IPS-NIHi7 (cell line): ENCODE data around the gene NPEPPS.
"Not testable (repeated sequence)": the region's sequence is repeated elsewhere in the genome, so short reads cannot be mapped to it uniquely, and the experiment has no call there.

Experiments
- DNase-seq: peaks from one replicate; pipeline ENCODE4 v3.0.0; 2012; ENCODE audit warnings: mixed read lengths; ENCODE audit errors: extremely low spot score

NPEPPS gene, protein sequence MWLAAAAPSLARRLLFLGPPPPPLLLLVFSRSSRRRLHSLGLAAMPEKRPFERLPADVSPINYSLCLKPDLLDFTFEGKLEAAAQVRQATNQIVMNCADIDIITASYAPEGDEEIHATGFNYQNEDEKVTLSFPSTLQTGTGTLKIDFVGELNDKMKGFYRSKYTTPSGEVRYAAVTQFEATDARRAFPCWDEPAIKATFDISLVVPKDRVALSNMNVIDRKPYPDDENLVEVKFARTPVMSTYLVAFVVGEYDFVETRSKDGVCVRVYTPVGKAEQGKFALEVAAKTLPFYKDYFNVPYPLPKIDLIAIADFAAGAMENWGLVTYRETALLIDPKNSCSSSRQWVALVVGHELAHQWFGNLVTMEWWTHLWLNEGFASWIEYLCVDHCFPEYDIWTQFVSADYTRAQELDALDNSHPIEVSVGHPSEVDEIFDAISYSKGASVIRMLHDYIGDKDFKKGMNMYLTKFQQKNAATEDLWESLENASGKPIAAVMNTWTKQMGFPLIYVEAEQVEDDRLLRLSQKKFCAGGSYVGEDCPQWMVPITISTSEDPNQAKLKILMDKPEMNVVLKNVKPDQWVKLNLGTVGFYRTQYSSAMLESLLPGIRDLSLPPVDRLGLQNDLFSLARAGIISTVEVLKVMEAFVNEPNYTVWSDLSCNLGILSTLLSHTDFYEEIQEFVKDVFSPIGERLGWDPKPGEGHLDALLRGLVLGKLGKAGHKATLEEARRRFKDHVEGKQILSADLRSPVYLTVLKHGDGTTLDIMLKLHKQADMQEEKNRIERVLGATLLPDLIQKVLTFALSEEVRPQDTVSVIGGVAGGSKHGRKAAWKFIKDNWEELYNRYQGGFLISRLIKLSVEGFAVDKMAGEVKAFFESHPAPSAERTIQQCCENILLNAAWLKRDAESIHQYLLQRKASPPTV

DNA sequence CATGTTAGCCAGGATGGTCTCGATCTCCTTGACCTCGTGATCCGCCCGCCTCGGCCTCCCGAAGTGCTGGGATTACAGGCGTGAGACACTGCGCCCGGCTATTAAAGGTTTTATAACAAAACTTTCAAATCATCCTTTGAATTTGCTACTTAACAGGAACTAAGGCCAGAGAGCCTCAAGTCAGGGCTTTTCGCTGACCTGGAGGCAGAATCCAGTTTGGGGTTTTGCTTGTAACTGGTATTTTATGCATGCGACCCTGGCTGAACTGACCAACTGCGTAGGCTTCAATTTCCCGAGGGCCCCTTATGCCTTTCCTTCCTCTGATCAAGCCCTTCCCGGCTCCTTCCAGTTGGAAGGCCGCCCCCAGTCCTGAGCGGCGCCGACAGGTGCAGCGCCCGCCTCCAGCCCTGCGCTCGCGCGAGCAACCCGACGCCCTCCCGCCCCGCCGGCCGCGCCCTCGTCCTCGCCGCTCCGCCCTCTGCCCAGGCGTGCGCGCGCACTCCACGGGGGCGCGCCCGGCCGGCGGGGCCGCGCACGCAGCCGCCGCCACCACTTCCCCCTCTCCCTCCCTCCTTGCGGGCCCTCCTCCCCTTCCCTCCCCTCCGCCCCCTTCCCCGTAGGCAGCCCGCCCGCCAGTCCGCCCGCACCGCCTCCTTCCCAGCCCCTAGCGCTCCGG, at the start of gene NPEPPS:
Gene NPEPPS (plus strand): TSS at position 552 of the 676 bp plus-strand sequence. CDS start 193 bp downstream, outside the sequence.
- DNase-seq, result peak; percentile 68

DNA sequence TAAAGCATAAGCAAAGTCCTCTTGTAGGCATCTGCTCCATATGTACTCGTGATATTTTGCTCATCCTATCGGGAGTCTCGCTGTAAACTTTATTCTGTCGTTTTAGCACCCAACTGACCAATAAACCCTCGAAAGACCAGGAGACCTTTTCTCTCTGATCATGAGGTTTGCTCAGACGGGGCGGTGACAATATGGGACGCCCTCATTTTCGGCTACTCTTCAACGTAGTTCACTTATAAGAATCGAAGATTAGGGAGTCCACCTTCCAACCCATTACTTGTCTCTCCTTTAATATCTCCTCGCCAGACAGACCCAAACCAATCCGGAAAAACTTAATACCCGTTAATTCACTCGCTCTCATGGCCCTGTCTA, 39.1 kb upstream of the NPEPPS start:
- DNase-seq, result not testable (repeated sequence)

DNA sequence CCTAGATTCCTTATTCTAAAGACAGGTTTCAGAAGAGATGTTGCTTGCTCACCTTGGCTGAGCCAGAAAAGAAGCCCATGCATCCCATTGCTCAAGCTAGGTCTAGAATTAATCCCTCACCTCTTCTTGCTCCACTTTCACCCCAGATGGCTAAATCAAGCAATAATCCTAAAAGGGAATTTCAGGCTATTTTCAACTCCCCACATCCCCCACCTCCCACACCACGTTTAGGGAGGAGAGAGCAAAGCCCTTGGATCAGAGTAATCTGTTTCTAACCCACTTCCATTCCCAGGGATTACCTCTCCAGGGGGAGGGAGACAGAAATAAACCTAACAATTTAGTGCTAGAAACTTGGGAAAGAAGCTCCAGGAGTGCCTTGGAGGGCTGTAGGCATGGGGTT, 31.8 kb upstream of the NPEPPS start:
- not testable (repeated sequence) for DNase-seq

DNA sequence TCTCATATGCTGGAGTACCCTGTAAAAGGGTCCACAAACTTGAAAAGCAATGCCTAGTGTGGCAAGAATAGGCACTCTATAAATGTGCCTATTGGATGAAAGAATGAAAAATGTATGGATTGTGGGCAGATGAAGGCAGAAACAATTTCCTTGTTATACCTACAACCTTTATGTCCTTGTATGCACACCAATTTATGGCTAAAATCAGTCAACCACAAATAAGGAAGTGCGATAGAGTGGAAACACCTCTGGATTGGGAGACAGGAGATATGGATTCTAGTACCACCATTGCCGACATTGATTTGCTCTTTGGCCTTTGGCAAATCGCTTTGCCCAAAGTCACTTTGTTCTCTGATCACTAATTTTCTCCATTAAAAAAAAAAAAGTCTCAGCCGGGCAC, 31.4 kb upstream of the NPEPPS start:
- not testable (repeated sequence) for DNase-seq

DNA sequence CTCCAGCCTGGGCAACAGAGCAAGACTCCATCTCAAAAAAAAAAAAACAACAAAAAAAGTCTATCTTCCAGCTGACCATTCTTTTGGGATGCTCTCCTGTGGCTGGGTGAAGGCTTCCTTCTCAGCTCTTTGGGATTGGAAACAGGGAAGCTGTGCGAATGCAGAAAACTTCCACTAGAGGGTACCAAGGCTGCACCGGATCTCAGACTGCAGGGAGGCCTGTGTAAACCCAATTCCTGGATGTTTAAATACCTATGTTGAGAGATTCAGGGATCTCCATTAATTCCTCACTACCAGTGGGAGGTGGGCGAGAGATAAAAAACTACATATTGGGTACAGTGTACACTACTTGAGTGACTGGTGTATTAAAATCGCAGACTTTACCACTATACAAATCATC, 30.3 kb upstream of the NPEPPS start:
- DNase-seq, result not testable (repeated sequence)

DNA sequence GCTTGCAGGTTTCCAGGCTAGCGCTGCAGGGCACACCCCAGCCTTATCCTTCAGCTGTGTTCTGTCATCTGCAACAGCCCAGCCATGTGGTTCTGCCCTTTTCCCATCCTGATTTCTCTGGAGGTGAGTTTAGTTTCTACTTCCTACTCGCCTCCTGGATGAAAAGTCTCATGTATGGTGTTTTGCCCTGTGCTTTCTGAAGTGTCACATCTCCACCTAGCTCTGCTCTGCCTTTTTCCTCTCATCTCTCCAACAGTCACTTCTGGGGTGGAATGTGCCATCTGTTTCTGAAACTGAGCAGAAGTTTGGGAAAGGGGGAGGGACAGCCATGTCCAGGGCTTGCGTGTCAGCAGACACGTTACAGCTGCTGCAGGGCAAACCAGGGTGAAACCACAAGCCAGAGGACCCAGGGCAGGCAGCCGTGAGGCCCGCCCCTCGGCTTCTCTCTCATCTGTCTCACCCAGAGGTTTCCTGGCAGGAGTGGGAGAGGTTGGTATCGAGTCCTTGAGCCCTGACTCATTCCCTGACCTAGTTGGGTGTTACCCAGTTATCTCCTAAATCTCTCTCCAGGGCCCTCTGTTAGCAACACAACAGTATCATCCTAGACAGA, 28.7 kb upstream of the NPEPPS start:
- not testable (repeated sequence) for DNase-seq

DNA sequence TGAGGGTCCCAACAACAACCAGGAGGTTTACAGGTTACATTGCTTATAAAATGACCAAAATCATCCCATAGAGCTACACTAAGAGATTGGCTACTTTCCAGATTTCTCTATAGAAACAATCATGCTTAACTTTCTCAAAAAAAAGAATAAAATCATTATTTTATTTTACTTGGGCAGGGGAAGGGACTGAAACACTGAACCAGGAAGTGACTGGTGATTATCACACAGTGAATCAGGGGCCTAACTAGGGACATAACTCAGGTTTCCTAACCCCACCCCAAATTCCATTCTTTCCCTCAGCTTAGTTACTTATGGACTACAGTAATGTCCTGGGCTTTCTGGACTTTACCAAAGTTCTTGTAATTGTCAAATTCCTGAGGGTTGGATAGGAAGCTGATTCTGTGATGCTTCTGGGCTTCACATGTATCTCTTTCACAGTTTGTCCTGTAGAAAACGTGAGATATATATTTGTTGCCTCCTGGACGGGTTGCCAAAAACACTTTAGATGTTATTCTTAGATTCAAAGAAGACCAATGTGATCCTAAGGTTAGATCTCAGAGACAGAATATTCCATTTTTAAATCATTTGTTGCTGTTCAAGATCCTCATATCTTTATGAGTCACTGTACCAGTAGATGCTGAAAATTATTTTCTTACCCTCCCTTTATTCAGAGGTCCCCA, 28.0 kb upstream of the NPEPPS start:
- DNase-seq, result not testable (repeated sequence)

DNA sequence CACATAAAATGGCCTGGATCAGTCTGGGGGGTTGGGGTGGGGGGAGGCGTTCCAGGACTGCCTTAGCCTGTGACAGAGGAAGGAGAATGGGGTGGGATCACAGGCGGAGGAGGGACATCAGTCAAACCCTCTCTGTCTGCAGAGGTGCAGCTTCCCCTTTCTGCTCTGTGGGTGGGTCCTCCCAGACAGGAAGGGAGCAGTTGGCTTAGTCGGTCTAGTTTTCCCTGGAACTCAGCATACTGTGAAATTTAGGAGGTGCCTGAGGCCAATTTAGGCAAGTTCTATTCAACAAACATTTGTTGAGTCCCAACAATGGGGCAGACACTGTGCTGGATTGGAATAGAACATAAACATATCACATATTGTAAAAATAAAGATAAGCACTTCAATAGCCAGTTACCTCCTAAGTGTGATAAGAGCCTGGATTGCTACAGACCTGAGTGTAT, 19.2 kb upstream of the NPEPPS start:
- DNase-seq, result not testable (repeated sequence)

DNA sequence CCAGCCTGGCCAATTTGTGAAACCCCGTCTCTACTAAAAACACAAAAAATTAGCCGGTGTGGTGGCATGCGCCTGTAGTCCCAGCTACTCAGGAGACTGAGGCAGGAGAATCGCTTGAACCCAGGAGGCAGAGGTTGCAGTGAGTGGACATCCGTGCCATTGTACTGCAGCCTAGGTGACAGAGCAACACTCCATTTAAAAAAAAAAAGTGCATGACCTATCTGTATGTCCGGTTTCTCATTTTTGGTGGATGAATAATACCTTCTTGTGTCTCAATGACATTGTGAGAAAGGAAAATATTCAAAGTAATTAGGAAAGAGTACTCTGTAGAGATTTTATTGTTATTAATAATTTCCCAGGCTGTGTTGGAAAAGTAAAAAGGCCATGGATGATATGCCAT, 17.6 kb upstream of the NPEPPS start:
- not testable (repeated sequence) for DNase-seq

DNA sequence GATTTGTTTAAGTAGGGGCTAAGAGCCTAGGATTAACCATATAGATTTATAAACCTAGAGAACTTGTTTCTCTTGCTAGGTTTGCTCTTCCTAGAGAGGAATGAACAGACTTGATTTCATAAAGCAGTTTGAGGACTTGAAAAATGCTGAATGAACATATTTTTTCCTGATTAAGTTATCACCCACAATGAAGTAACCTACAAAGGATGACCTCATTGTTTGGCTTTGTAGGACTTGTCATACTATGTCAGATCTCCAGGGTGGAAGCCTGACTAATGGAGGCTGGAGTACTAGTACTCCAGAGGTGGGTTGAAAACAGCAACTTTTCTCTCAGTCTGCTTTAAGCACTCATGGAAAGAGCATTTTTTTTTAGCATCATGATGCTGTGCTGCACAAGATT, 12.0 kb upstream of the NPEPPS start:
- not testable (repeated sequence) for DNase-seq

DNA sequence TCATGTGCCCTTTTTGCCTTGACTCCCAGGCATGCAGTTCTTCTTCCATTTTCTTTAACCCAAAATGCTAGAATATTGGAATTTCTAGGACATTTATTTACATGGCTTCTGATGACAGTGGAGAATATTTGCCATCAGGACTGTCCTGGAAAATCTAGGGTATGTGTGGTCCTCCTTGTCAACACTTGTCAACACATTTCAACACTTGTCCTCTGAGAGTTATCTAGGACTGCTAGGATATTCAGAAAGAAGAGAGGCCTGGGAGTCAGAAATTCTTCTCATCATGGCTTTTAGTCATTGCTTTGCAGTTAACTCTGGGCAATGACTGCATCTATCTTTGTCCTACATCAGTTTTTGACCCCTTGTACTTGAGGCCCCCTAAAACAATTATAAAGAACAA, 11.5 kb upstream of the NPEPPS start:
- DNase-seq, result not testable (repeated sequence)

DNA sequence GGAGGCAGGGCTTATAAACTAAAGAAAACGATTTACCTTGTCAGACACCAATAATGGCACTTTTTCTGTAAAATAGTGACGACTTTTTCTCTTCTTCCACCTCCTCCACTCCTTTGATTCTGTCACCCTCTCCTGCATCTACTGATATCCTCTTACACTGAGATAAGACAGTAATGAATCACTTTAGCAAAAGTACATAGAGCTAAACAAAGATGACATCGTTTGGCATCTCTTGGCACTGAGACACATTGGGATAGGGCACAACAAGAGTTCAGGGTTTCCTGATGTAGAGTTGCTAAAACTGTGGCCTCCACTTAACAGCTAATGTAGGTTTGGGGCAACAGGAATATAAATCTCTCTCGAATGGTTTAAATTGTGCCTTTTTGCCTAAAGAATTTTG, 10.6 kb upstream of the NPEPPS start:
- not testable (repeated sequence) for DNase-seq

DNA sequence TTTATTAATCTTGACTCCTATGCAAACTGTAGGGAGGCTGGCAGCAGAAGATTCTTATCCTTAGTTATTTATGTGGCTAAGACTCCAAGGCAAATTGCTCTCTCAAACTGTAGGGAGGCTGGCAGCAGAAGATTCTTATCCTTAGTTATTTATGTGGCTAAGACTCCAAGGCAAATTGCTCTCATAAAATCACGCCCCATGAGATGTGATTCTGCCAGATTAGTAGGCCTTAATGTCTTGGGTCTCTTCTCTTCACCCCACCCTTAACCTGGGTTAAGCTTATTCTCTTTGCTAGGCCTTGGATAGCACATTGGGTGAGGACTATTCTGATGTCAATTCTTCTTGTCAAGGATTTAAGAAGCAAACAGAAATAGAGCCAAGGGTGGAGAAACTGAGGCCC, 9.5 kb upstream of the NPEPPS start:
- DNase-seq, result not testable (repeated sequence)

DNA sequence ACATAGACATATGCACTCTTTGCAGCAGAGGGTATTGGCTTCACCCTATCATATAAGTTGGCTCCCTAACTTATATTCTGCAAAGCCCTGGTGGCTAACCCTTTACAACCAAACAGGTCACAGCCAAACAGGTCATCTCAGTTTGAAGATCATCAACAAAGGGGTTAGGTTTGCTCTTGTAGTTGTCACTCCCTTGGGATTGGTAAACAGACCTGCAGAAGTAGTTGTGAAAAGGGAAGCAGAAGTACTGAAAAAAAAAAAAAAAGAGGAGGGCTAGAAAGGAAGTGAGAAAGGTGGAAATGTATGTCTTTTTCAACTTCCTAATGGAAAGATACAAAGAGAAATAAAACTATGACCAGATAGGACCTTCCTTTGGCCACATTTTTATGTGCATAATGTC, 8.6 kb upstream of the NPEPPS start:
- not testable (repeated sequence) for DNase-seq

DNA sequence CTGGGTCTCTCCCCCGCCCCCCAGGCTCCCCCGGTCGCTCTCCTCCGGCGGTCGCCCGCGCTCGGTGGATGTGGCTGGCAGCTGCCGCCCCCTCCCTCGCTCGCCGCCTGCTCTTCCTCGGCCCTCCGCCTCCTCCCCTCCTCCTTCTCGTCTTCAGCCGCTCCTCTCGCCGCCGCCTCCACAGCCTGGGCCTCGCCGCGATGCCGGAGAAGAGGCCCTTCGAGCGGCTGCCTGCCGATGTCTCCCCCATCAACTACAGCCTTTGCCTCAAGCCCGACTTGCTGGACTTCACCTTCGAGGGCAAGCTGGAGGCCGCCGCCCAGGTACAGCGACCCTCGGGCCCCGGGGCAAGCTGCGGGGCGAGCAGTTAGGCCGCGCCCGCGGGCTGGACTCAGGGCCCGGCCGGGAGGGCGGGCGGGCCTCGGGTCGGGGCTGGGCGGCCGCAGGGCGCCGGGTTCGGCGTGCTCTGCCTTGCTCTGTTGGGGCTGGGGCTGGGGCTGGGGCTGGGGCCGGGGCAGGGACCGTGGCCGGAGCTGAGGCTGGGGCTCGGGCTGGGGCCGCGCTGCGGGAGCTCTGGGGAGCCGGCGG, 419 bp downstream of the NPEPPS start:
- peak; percentile 4 for DNase-seq

DNA sequence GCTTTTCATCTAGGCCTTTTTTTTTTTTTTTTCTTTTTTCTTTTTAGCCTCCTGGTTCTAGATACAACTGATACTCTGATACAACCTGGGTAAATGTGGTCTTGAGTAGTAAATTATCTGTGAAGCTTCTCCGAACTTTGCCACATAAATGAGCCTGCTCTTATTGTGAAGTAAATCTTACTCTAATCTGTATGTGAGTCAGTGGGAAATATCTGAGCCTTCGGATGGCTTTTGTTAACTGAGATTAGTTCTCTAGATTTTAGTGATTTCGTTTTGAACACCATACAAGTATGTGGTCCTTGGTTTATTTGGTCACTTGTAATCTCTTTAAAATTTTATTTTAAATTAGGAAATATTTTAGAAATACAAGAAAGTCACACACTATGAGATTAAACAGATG, 8.2 kb downstream of the NPEPPS start:
- DNase-seq, result not testable (repeated sequence)

DNA sequence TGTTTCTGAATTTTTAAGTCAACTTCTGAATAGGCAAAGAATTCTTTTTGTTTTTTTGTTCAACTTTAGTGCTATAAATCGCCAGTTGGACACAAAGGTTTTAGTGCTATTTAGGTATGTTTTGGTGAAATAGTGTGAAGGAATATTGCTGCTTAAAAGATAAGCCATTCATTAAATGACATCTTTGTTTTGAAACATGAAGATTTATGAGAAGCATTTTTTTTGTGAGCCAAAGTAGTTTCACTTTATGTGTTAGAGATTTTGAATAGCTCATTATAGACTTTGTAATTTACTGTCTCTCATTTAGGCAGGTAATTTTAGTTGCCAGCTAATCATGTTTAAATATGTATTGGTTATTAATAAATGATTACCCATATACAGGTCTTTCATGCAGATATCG, 10.8 kb downstream of the NPEPPS start:
- not testable (repeated sequence) for DNase-seq

DNA sequence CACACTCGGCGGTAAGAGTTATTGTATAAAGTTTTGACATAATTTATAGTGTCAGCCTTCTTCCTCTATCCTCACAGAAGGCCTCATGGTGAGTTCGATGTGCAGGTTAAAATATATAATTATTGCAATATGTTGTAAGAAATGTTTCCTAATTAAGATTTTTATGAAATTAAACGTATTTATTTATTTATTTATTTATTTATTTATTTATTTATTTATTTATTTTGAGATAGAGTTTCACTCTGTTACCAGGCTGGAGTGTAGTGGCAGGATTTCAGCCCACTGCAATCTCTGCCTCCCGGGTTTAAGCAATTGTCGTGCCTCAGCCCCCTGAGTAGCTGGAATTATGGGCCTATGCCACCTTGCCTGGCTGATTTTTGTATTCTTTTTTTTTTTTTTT, 13.4 kb downstream of the NPEPPS start:
- not testable (repeated sequence) for DNase-seq

DNA sequence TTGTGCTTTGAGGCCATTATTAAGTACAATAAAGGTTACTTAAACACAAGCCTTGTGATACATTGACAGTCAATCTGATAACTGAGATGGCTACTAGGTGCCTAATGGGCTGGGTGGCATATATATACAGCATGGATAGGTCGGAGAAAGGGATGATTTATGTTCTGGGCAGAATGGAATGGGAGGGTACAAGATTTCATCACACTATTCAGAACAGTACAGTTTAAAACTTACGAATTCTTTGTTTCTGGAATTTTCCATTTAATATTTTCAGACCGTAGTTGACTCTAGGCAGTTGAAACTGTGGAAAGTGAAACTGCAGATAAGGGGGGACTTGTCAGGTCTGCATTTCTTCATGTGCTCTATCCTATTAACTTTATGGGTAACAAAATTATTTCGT, 23.8 kb downstream of the NPEPPS start:
- not testable (repeated sequence) for DNase-seq

DNA sequence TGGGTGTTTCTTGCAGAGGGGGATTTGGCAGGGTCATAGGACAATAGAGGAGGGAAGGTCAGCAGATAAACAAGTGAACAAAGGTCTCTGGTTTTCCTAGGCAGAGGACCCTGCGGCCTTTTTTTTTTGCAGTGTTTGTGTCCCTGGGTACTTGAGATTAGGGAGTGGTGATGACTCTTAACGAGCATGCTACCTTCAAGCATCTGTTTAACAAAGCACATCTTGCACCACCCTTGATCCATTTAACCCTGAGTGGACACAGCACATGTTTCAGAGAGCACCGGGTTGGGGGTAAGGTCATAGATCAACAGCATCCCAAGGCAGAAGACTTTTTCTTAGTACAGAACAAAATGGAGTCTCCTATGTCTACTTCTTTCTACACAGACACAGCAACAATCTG, 25.2 kb downstream of the NPEPPS start:
- not testable (repeated sequence) for DNase-seq
